DND-41 (cell line): ENCODE measurements around the gene RCCD1.

Experiments used
- EZH2 ChIP-seq: IDR thresholded peaks from 3 replicates; pipeline ENCODE4 v1.6.1; 2012; ENCODE audit warnings: borderline replicate concordance, low read depth, mild to moderate bottlenecking, moderate library complexity, low read length, inconsistent platforms; ENCODE audit not compliant: severe bottlenecking
- TF ChIP-seq, protein P1 (sequence below): IDR thresholded peaks from 2 replicates; pipeline ENCODE4 v1.5.1; 2012; ENCODE audit warnings: borderline replicate concordance, low read length, moderate library complexity, mild to moderate bottlenecking; ENCODE audit not compliant: poor library complexity, severe bottlenecking; ENCODE audit errors: extremely low read depth

DNA sequence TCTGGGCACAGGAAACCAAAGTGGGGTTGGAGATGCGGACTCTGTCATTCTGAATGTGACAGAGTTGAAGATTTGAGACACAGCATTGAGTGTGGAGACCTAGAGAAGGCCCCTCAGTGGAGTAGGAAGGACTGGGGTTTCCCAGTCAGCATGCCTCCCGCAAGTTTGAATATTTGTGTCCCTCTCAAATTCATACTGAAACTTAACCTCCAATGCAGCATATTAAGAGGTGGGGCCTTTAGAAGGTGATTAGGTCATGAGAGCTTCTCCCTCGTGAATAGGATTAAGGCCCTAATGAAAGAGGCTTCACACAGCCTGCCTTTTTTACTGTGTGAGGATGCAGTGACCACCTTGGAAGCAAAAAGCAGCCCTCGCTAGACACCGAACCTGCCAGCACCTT is 30.3 kb upstream of the RCCD1 start:
- TF ChIP-seq, protein P1, sequence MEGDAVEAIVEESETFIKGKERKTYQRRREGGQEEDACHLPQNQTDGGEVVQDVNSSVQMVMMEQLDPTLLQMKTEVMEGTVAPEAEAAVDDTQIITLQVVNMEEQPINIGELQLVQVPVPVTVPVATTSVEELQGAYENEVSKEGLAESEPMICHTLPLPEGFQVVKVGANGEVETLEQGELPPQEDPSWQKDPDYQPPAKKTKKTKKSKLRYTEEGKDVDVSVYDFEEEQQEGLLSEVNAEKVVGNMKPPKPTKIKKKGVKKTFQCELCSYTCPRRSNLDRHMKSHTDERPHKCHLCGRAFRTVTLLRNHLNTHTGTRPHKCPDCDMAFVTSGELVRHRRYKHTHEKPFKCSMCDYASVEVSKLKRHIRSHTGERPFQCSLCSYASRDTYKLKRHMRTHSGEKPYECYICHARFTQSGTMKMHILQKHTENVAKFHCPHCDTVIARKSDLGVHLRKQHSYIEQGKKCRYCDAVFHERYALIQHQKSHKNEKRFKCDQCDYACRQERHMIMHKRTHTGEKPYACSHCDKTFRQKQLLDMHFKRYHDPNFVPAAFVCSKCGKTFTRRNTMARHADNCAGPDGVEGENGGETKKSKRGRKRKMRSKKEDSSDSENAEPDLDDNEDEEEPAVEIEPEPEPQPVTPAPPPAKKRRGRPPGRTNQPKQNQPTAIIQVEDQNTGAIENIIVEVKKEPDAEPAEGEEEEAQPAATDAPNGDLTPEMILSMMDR: no peak
- no peak for TF ChIP-seq EZH2
